Activated CD8-positive, alpha-beta memory T cell treated with anti-CD3 and anti-CD28 coated beads, Interleukin-2, amount 10 ng/mL, durations not matched to agents 7 days and 5 days (primary cell): ENCODE measurements around the gene MCTP1. TPM values are rescaled to one million over a fixed set of nuclear protein-coding genes. Genes with fewer than 3 reads are reported as not detected.

Experiments
- ATAC-seq: fragments of 150-1000 bp; cut with Tn5 transposase; one replicate; pipeline ENCODE4 v1.10.0; 2021; ENCODE audit warnings: moderate library complexity
- CTCF ChIA-PET: fragments of 350-600 bp; sonication (Branson Sonifier 250); formaldehyde crosslinking; loops from one replicate; lab custom pipeline; 2021; ENCODE audit warnings: antibody characterized with exemption; lab: Charles Lee
- DNase-seq: peaks from one replicate; pipeline ENCODE4 v3.0.0-alpha.2; 2020
- H3K27ac Mint-ChIP-seq: one replicate; pipeline ENCODE4 v1.8.0; 2021; ENCODE audit warnings: mild to moderate bottlenecking, mixed read lengths
- H3K27me3 Mint-ChIP-seq: one replicate; pipeline ENCODE4 v1.8.0; 2021; ENCODE audit warnings: mixed read lengths
- H3K36me3 Mint-ChIP-seq: one replicate; pipeline ENCODE4 v1.8.0; 2021; ENCODE audit warnings: mild to moderate bottlenecking, mixed read lengths
- H3K4me1 Mint-ChIP-seq: one replicate; pipeline ENCODE4 v1.8.0; 2021; ENCODE audit warnings: mixed read lengths
- H3K4me3 Mint-ChIP-seq: one replicate; pipeline ENCODE4 v1.8.0; 2021; ENCODE audit warnings: mild to moderate bottlenecking, moderate library complexity, mixed read lengths
- H3K9me3 Mint-ChIP-seq: one replicate; pipeline ENCODE4 v1.8.0; 2022; ENCODE audit warnings: low read depth, mixed read lengths
- total RNA-seq, 2 experiments: library from RNA; stranded (reverse); gene quantifications; one replicate each; pipeline ENCODE4 v1.2.3, GENCODE V29; 2021

The MCTP1 gene
- total RNA-seq, 2 experiments from 2014 or later: not detected

DNA sequence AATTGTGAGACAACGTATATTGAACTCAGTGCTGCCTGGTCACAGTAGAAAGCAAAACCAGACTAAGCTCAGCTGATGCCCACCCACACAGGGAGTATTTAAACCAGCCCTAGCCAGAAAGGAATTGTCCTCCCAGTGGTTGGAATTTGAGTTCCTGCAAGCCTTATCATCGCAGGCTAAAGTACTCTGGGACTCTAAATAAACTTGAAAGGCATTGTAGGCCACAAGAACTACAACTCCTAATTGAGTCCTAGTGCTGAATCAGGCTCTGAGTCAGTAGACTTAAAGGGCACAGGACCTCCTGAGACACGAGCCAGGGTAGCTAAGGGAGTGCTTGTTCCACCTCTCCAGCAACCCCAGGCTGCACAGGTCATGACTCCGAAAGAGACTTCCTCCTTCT is 171.4 kb downstream of the MCTP1 start:
- Mint-ChIP-seq H3K27me3 (no peaks in the 10 kb centered on the region), H3K27ac (no peak overlapping the region), H3K9me3 (no peaks in the 10 kb centered on the region), H3K4me3 (no peak overlapping the region), H3K4me1 (no peaks in the 10 kb centered on the region), H3K36me3 (no peaks in the 10 kb centered on the region)
- DNase-seq (no peak), ATAC-seq (no peak)
- CTCF ChIA-PET: no interaction called here

DNA sequence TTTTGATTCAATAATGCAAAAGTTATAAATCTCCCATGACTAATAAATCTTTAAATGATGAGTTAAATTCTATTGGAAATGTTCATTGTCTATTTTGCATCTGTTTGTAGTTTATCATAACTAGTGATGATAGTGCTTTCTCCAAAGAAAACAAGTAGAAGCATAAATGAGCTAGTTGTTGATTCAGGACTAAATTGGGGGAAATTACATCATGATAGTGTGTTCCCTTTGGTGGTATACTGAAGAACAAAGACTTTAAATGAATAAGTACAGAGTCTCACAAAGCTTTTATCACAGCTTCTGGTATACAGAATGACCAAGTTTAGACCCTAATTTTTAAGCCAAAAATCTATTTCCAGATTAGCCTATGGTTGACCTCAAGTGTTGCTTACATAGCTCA is 173.8 kb downstream of the MCTP1 start:
- Mint-ChIP-seq H3K4me1 (no peaks in the 10 kb centered on the region), H3K27me3 (no peaks in the 10 kb centered on the region), H3K9me3 (no peaks in the 10 kb centered on the region), H3K4me3 (no peak overlapping the region), H3K27ac (no peak overlapping the region), H3K36me3 (no peaks in the 10 kb centered on the region)
- CTCF ChIA-PET: no interaction called here
- no peak for ATAC-seq
- DNase-seq: no peak

DNA sequence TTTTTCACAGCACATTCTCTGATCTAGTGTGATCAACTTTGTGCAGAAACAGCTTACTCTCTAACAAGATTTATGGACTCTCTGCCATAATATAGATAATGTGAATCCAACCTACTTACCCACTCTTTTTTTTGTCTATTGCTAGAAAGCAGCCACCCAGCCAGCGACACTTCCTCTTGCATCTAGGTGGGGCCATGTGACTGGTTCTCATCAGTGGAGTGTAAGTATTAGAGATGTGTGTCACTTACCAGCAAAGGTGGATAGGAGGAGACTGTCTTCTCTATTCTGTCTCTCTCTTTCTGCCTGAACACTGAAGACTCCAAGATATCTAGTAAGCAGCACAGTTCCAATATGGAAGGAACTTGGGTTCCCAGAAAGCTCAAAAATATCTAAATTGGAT is 174.8 kb downstream of the MCTP1 start:
- Mint-ChIP-seq H3K9me3 (no peaks in the 10 kb centered on the region), H3K4me3 (no peak overlapping the region), H3K4me1 (no peaks in the 10 kb centered on the region), H3K27ac (no peak overlapping the region), H3K36me3 (no peaks in the 10 kb centered on the region), H3K27me3 (no peaks in the 10 kb centered on the region)
- CTCF ChIA-PET: no interaction called here
- ATAC-seq (no peak), DNase-seq (no peak)

DNA sequence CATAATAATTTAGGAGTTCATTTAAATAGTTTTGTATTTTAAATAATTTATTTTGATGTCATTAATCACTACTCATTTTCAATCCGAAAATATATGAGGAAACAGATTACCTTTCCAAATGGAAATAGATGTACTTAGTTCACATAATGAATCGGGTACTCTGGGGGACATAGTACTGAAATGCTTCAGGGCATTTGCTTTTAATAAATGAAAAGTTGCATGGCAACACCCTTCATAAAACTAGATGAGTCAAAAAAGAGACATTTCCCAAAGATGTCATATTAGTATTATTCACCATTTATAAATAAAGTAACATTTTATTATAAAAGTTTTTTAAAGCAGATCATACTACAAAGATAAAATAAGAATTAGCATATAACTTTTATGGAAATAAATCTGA is 177.8 kb downstream of the MCTP1 start:
- Mint-ChIP-seq H3K27ac (no peak overlapping the region), H3K36me3 (no peaks in the 10 kb centered on the region), H3K27me3 (no peaks in the 10 kb centered on the region), H3K9me3 (no peaks in the 10 kb centered on the region), H3K4me3 (no peak overlapping the region), H3K4me1 (no peaks in the 10 kb centered on the region)
- CTCF ChIA-PET: no interaction called here
- DNase-seq: no peak
- ATAC-seq: no peak

DNA sequence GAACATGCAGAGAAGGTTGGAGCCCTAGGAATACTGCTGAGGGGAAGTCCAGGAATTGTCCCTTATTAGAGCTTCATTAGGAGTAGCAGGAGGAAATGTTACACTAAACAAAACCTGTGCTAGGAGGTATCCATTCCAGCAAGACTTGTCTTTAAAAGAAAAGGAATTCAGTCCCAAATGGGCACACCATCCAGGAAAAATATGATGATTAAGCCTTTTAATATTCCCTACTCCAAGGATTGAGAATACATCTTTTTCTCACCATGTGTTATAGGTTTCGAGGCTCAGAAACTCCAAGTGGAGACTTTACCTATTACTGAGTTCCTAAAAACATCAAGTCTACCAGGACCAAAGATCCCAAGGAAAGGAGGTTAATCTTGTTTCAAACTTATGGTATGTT is 179.3 kb downstream of the MCTP1 start:
- ATAC-seq (no peak), DNase-seq (no peak)
- Mint-ChIP-seq H3K27ac (no peak overlapping the region), H3K9me3 (no peaks in the 10 kb centered on the region), H3K4me3 (no peak overlapping the region), H3K36me3 (no peaks in the 10 kb centered on the region), H3K27me3 (no peaks in the 10 kb centered on the region), H3K4me1 (no peaks in the 10 kb centered on the region)
- CTCF ChIA-PET: no interaction called here

DNA sequence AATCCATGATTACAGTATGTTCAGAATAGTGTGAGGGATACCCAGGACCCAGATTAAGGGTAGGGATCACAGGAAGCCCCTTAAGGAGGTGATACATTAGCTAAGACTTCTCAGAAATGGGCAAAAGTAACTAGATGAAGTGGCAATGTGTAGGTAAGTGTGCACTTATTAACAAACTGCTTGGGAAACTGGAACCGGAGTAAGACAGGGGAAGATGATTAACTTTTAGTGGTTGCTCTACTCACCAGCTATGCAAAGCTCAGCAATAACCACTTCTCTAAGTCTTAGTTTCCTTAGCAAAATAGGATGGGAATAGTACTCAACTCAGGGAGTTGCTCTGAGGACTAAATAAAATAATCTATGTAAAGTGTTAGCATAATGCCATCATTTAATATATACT is 182.2 kb downstream of the MCTP1 start:
- ATAC-seq (no peak), DNase-seq (no peak)
- H3K27me3 Mint-ChIP-seq: no peaks in the 10 kb centered on the region
- no peaks in the 10 kb centered on the region for H3K9me3 Mint-ChIP-seq
- no peak overlapping the region for H3K4me3 Mint-ChIP-seq
- no peaks in the 10 kb centered on the region for H3K36me3 Mint-ChIP-seq
- no peaks in the 10 kb centered on the region for H3K4me1 Mint-ChIP-seq
- CTCF ChIA-PET: no interaction called here
- H3K27ac Mint-ChIP-seq: no peak overlapping the region

DNA sequence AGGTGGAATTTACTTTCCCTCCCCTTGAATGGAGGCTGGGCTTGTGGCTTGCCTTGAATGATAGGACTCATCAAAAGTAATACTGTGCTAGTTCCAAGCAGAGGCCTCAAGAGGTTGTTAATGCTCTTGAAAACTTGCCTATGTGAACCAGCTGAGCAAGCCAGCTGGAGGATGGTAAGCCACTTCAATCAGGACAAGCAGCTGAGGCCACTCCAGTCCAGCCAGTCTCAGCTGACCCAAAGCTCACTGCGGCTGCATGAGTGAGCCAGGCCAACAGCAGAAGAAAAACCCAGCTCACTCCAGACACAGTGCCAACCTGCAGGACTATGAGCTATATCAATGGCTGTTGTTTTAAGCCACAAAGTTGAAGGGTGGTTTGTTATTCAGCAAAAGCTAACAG is 182.8 kb downstream of the MCTP1 start:
- no peaks in the 10 kb centered on the region for H3K36me3 Mint-ChIP-seq
- DNase-seq: no peak
- CTCF ChIA-PET: no interaction called here
- no peak overlapping the region for H3K27ac Mint-ChIP-seq
- H3K27me3 Mint-ChIP-seq: no peaks in the 10 kb centered on the region
- H3K4me3 Mint-ChIP-seq: no peak overlapping the region
- no peaks in the 10 kb centered on the region for H3K9me3 Mint-ChIP-seq
- no peak for ATAC-seq
- H3K4me1 Mint-ChIP-seq: no peaks in the 10 kb centered on the region

DNA sequence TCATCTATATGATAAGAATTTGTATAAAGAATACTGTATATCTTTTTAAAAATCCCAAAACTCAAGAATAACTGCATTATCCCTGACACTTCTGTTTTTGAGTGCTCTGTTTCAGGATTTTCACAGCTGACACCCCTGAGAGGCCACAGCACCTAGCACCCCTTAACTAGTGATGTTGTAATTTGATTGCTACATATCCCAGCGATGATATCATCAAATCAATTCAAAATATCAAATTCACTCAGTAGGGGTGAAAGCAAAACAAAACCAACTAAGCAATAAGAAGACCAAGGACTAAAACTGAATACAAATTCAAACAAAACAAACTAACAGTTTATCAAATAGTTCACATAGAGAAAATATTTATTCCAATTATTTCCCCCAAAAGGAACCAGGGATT is 184.3 kb downstream of the MCTP1 start:
- ATAC-seq: no peak
- no peaks in the 10 kb centered on the region for H3K9me3 Mint-ChIP-seq
- H3K27ac Mint-ChIP-seq: no peak overlapping the region
- no peaks in the 10 kb centered on the region for H3K27me3 Mint-ChIP-seq
- no peaks in the 10 kb centered on the region for H3K4me1 Mint-ChIP-seq
- no peak for DNase-seq
- no peaks in the 10 kb centered on the region for H3K36me3 Mint-ChIP-seq
- CTCF ChIA-PET: no interaction called here
- H3K4me3 Mint-ChIP-seq: no peak overlapping the region

DNA sequence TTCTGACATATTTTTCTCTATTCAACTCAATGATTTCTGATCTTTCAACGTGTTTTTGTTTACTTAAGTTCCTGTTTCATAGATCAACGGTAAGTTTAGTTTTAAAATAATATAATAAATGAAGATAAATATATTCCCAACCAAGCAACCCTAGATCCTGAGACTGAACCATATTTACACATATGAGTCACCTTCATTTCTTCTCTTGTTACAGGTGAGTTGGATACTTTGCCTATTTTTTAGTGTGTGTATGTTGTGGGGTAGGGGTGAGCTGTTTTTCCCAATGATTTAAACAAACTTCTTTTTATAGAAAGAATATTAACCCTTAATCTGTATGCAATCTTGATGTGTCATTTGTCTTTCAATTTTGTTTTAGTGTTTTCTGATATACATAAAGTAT is 186.9 kb downstream of the MCTP1 start:
- Mint-ChIP-seq H3K4me3 (no peak overlapping the region), H3K9me3 (no peaks in the 10 kb centered on the region), H3K4me1 (no peaks in the 10 kb centered on the region), H3K27ac (no peak overlapping the region), H3K27me3 (no peaks in the 10 kb centered on the region), H3K36me3 (no peaks in the 10 kb centered on the region)
- DNase-seq: no peak
- no peak for ATAC-seq
- CTCF ChIA-PET: no interaction called here

DNA sequence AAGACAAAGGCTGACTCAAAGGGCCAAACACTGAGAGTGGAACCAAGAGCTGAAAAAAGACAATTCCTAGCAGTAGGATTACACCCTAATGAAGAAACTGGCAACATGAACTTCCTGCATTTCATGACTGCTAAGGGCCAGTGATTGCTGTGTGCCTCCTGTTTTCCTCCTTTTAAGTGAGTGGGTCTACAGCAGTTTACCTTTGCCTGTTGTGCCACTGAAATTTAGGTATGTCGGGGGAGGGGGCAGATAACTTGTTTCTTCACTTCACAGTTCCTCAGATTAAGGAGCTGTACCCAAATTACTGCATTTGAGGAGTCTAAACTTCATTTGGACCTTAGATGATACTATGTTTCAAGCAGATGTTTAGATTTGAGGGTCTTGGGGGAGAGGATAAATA is 191.7 kb downstream of the MCTP1 start:
- DNase-seq (no peak), ATAC-seq (no peak)
- no peak overlapping the region for H3K4me3 Mint-ChIP-seq
- no peak overlapping the region for H3K27ac Mint-ChIP-seq
- no peaks in the 10 kb centered on the region for H3K36me3 Mint-ChIP-seq
- no peaks in the 10 kb centered on the region for H3K9me3 Mint-ChIP-seq
- H3K4me1 Mint-ChIP-seq: no peaks in the 10 kb centered on the region
- no peaks in the 10 kb centered on the region for H3K27me3 Mint-ChIP-seq
- CTCF ChIA-PET: no interaction called here

DNA sequence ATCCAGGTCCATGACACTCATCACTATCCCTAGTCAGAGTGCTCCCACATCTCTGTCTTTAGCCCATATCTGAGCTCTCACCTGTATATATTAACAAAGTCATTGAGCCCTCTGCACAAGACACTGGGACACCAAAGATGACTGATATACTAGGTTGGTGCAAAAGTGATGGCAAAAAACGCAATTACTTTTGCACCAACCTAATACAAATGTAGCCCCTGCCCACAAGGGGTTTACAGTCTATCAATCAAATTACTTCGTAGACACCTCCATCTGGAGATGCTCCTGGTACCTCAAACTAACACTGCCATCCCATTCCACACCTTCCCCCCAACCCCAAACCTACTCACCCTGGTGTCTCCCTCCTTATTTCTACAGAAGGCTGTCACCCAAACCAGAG is 194.1 kb downstream of the MCTP1 start:
- ATAC-seq: no peak
- H3K27ac Mint-ChIP-seq: no peak overlapping the region

DNA sequence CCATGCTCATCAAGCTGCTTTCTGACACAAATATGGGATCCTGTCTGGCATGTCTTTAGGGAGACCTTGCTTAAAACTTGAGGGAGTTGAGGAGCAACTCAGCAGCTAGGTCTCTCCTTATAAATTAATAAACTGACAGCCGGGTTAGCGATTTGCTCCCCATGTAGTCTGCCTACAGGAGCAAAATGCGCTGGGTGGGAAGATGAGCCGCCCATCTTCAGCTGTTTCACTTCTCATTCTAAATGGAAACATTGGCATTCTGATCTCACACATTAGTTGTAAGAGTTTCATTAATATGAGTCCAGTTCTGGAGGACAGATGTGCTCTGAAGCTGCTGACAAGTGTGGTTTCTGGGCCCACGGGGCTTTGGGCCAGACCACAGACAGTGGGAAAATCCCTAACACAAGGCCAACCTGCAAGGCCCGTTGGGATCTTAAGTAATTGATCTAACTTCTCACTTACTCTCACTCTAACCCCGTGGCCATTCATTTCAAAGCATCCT is 197.0 kb downstream of the MCTP1 start:
- Mint-ChIP-seq H3K4me1 (no peaks in the 10 kb centered on the region), H3K4me3 (no peak overlapping the region), H3K36me3 (no peaks in the 10 kb centered on the region), H3K27me3 (peaks cover 7% of the 10 kb centered on the region), H3K9me3 (no peaks in the 10 kb centered on the region), H3K27ac (no peak overlapping the region)
- ATAC-seq (no peak), DNase-seq (no peak)
- CTCF ChIA-PET: no interaction called here

More for the DNA sequence above, 194.1 kb downstream of the MCTP1 start:
- Mint-ChIP-seq H3K4me3 (no peak overlapping the region), H3K36me3 (no peaks in the 10 kb centered on the region), H3K27me3 (peaks cover 3% of the 10 kb centered on the region), H3K4me1 (no peaks in the 10 kb centered on the region), H3K9me3 (no peaks in the 10 kb centered on the region)
- no peak for DNase-seq
- CTCF ChIA-PET: no interaction called here

DNA sequence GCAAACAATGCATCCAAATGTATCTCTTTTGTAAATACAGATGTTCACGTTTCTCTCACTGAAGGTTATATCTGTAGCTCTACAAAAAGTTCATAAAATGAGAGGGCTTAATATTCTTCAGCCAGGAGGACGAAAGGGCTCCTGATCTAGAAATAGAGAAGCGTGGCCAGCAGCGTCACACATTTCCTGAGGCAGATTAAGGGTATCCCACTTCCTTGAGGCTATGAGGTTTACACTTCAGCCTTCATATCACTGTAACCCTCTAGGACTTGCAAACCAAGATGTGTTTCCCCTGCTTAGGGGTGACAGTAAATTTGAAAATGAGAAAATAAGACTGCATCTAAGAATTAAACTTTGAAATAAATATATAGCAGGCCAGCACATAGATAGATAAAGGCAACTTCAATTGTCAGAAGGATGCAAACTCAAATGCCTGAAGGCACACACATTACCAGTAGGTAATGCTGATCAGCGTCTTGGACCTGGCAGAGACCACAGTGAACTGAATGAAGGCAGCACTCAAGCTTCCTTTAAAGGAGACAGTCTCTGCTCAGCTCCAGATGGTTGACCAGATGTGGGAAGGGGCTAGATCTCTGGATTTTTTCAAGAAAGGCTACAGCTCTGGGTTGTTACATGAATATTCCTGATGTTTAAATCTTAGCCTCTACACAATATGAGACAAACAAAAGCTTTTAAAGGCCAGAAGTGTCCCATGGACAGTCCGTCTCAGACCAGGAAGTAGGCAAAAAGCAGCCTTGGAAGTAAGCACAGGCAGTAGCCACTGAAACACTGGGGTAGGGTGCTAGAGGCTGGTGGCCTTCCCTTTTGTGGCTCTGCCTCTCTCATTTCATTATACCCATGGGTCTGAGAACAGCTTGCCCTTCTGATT is 197.7 kb downstream of the MCTP1 start:
- no peak for ATAC-seq
- Mint-ChIP-seq H3K9me3 (no peaks in the 10 kb centered on the region), H3K4me3 (no peak overlapping the region), H3K27me3 (peaks cover 7% of the 10 kb centered on the region), H3K36me3 (no peaks in the 10 kb centered on the region), H3K4me1 (no peaks in the 10 kb centered on the region), H3K27ac (no peak overlapping the region)
- no peak for DNase-seq
- CTCF ChIA-PET: no interaction called here

DNA sequence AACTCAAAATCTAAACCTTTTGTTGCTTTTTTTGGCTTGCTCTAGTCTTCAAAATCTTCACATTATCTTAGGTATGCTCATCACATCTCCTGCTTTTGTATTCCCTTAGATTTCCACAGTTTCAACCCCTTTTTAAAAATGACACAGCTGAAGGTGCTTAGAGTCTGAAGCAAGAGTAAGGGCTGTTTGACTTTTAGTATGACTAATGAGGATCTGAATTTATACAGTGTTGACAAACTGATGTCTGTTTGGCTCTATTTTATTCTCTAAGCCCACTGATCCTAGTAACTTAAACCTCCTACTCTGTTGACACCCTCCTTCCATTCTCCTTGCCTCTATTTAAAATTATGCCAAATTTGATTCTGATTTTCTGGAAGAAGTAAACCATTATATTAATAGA is 200.1 kb downstream of the MCTP1 start:
- no peak overlapping the region for H3K27ac Mint-ChIP-seq
- peaks cover 11% of the 10 kb centered on the region for H3K4me1 Mint-ChIP-seq
- H3K4me3 Mint-ChIP-seq: no peak overlapping the region
- CTCF ChIA-PET: no interaction called here
- H3K36me3 Mint-ChIP-seq: no peaks in the 10 kb centered on the region
- no peaks in the 10 kb centered on the region for H3K9me3 Mint-ChIP-seq
- DNase-seq: no peak
- no peak for ATAC-seq
- H3K27me3 Mint-ChIP-seq: peaks cover 15% of the 10 kb centered on the region
